ENCODE measurements around the gene SIGLEC5. TPM values are rescaled to one million over a fixed set of nuclear protein-coding genes. Genes with fewer than 3 reads are reported as not detected.

The SIGLEC5 gene
- polyA plus RNA-seq, 1 experiment = not detected

DNA sequence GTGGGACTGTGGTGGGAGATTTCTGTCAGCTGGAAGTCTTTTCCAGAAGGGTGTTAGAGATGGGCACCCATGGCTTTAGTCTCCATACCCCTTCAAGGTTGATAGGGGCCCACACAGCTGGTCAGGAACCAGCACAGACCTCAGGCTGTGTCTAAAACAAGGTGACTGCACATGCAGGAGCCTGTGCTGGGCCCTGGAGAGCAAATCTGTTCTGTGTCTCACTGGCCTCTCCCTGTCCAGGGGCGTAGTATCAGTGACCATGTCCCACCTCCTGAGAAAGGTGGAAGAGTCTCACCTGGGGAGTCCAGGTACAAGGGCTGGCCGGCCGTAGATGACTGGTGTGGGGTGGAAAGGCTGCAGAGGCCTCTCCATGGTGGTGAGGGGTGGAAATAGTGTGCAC lies 39.8 kb downstream of the SIGLEC5 start:
- ChIA-PET POLR2A (no interaction called here), CTCF (no interaction called here)
- Histone ChIP-seq H3K4me3 (ENCODE audit: low read depth, low read length) (no peak overlapping the region), H3K27me3 (ENCODE audit: control insufficient read depth, insufficient read depth, low read length) (no peaks in the 10 kb centered on the region), H3K27ac (ENCODE audit: low read depth, low read length) (no peak overlapping the region), H3K9me3 (ENCODE audit: control insufficient read depth, insufficient read depth, low read length) (peaks cover 19% of the 10 kb centered on the region; the same call in 1 of the 2 replicates)
- TF ChIP-seq, protein P1, sequence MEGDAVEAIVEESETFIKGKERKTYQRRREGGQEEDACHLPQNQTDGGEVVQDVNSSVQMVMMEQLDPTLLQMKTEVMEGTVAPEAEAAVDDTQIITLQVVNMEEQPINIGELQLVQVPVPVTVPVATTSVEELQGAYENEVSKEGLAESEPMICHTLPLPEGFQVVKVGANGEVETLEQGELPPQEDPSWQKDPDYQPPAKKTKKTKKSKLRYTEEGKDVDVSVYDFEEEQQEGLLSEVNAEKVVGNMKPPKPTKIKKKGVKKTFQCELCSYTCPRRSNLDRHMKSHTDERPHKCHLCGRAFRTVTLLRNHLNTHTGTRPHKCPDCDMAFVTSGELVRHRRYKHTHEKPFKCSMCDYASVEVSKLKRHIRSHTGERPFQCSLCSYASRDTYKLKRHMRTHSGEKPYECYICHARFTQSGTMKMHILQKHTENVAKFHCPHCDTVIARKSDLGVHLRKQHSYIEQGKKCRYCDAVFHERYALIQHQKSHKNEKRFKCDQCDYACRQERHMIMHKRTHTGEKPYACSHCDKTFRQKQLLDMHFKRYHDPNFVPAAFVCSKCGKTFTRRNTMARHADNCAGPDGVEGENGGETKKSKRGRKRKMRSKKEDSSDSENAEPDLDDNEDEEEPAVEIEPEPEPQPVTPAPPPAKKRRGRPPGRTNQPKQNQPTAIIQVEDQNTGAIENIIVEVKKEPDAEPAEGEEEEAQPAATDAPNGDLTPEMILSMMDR (IDR thresholded peaks at IDR 0.05; ENCODE audit: low read depth, low read length) = no peak
- no peak for DNase-seq (ENCODE audit: low read depth, low spot score)

- CTCF ChIA-PET = no interaction called here
Observed at GRCh38 chr19:51589511-51589910, 40.7 kb downstream of the SIGLEC5 start.

GRCh38 chr19:51587264-51588191 lies 42.7 kb downstream of the SIGLEC5 start:
- ChIA-PET POLR2A (no interaction called here), CTCF (no interaction called here)
- no peaks in the 10 kb centered on the region for H3K27me3 ChIP-seq (ENCODE audit: control insufficient read depth, insufficient read depth, low read length)
- TF ChIP-seq, protein P1 (IDR thresholded peaks at IDR 0.05; ENCODE audit: low read depth, low read length) = no peak
- H3K4me3 ChIP-seq (ENCODE audit: low read depth, low read length) = no peak overlapping the region
- DNase-seq (ENCODE audit: low read depth, low spot score) = no peak
- H3K9me3 ChIP-seq (ENCODE audit: control insufficient read depth, insufficient read depth, low read length) = peaks cover 19% of the 10 kb centered on the region; the same call in 1 of the 2 replicates
- H3K27ac ChIP-seq (ENCODE audit: low read depth, low read length) = no peak overlapping the region

More at GRCh38 chr19:51589511-51589910, 40.7 kb downstream of the SIGLEC5 start:
- H3K9me3 ChIP-seq (ENCODE audit: control insufficient read depth, insufficient read depth, low read length) = peaks cover 19% of the 10 kb centered on the region; the same call in 1 of the 2 replicates
- no peak for DNase-seq (ENCODE audit: low read depth, low spot score)
- TF ChIP-seq, protein P1 (IDR thresholded peaks at IDR 0.05; ENCODE audit: low read depth, low read length) = no peak
- H3K27me3 ChIP-seq (ENCODE audit: control insufficient read depth, insufficient read depth, low read length) = no peaks in the 10 kb centered on the region
- POLR2A ChIA-PET = no interaction called here
- H3K4me3 ChIP-seq (ENCODE audit: low read depth, low read length) = no peak overlapping the region
- H3K27ac ChIP-seq (ENCODE audit: low read depth, low read length) = no peak overlapping the region

GRCh38 chr19:51586799-51587198 lies 43.4 kb downstream of the SIGLEC5 start:
- POLR2A ChIA-PET = no interaction called here
- Histone ChIP-seq H3K4me3 (ENCODE audit: low read depth, low read length) (no peak overlapping the region), H3K27ac (ENCODE audit: low read depth, low read length) (no peak overlapping the region), H3K27me3 (ENCODE audit: control insufficient read depth, insufficient read depth, low read length) (no peaks in the 10 kb centered on the region), H3K9me3 (ENCODE audit: control insufficient read depth, insufficient read depth, low read length) (peaks cover 19% of the 10 kb centered on the region; the same call in 1 of the 2 replicates)
- CTCF ChIA-PET = no interaction called here
- DNase-seq (ENCODE audit: low read depth, low spot score) = no peak
- TF ChIP-seq, protein P1 (IDR thresholded peaks at IDR 0.05; ENCODE audit: low read depth, low read length) = no peak

DNA sequence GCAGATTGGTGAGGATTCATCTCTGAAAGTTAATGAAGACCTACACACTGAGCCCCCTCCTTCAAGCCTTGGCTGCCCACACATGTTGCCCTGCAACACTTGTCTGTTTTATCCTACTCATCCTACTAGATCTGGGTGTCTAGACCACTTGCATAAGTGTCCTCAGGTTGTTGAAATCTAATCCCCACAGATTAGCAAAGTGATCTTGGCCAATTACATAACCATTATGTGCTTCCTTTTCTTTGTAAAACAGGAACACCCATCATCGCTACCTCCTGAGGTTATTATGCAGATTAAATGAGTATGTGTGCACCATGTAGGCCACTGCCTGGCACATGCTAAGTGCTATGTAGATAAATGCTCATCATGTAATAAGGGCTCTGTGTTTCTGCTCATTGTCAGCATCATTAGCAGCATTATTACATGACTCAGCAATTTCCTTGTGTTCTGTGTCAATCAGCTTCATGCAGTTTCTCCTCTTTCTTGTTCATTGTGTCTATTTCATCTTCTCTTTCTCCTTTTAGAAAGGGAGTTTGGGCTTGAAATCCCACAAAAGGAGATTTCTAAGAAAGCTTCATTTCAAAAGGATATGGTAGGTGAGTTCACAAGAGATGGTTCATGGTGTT lies 44.0 kb downstream of the SIGLEC5 start:
- CTCF ChIA-PET = no interaction called here
- peaks cover 19% of the 10 kb centered on the region; the same call in 1 of the 2 replicates for H3K9me3 ChIP-seq (ENCODE audit: control insufficient read depth, insufficient read depth, low read length)
- no peak for DNase-seq (ENCODE audit: low read depth, low spot score)
- TF ChIP-seq, protein P1 (IDR thresholded peaks at IDR 0.05; ENCODE audit: low read depth, low read length) = no peak
- H3K27me3 ChIP-seq (ENCODE audit: control insufficient read depth, insufficient read depth, low read length) = no peaks in the 10 kb centered on the region
- no peak overlapping the region for H3K4me3 ChIP-seq (ENCODE audit: low read depth, low read length)
- POLR2A ChIA-PET = no interaction called here
- no peak overlapping the region for H3K27ac ChIP-seq (ENCODE audit: low read depth, low read length)
